Panc1 (cell line): Measurements from ENCODE around the gene OPRD1. TPM values are rescaled to one million over a fixed set of nuclear protein-coding genes. Genes with fewer than 3 reads are reported as not detected.

ENCODE experiments used
- ATAC-seq: fragments of 200-7000 bp; cut with Tn5 transposase; 2 replicates; pipeline ENCODE4 v1.9.1; 2020; ENCODE audit warnings: mild to moderate bottlenecking, moderate library complexity
- BruUV-seq: library from RNA; stranded (reverse); fragments of 400-500 nt; replicated peaks from 2 replicates; lab custom pipeline; 2021; lab: Mats Ljungman, UMichigan
- CTCF ChIA-PET: fragments of 300-600 bp; sonication (Branson Sonifier 250); formaldehyde crosslinking; loops from one replicate; lab custom pipeline; 2022; ENCODE audit warnings: antibody characterized with exemption; lab: Charles Lee
- POLR2A ChIA-PET: fragments of 300-600 bp; sonication (Branson Sonifier 250); formaldehyde crosslinking; loops from one replicate; lab custom pipeline; 2022; ENCODE audit warnings: antibody characterized with exemption; lab: Charles Lee
- DNase-seq: peaks from one replicate; pipeline ENCODE4 v3.0.0-alpha.2; 2010; ENCODE audit warnings: low read depth, low spot score
- H3K27ac ChIP-seq: 2 replicates; pipeline ENCODE4 v1.5.1; 2011; ENCODE audit warnings: mild to moderate bottlenecking, low read length, inconsistent platforms
- H3K27me3 ChIP-seq: fragments of 200-500 bp; sonication (Bioruptor generic); 2 replicates; pipeline ENCODE4 v1.6.0; 2014; ENCODE audit warnings: low read length, inconsistent platforms; ENCODE audit not compliant: control insufficient read depth, insufficient read depth
- H3K36me3 ChIP-seq: fragments of 200-500 bp; sonication (Bioruptor generic); 2 replicates; pipeline ENCODE4 v1.5.1; 2014; ENCODE audit warnings: inconsistent platforms, mild to moderate bottlenecking, low read length, moderate library complexity; ENCODE audit not compliant: control insufficient read depth, insufficient read depth
- H3K4me1 ChIP-seq: 2 replicates; pipeline ENCODE4 v1.5.1; 2011; ENCODE audit warnings: inconsistent platforms, mild to moderate bottlenecking, low read length, moderate library complexity; ENCODE audit not compliant: control insufficient read depth, insufficient read depth
- H3K4me3 ChIP-seq, 2 experiments: 2 replicates each; pipeline ENCODE4 v1.5.1; 2011 to 2012; ENCODE audit warnings: low read depth in 2 of 2, low read length in 2 of 2, mild to moderate bottlenecking in 2 of 2, inconsistent platforms in 1 of 2, moderate library complexity in 1 of 2
- H3K9me3 ChIP-seq: fragments of 200-500 bp; sonication (Bioruptor generic); 2 replicates; pipeline ENCODE4 v1.5.1; 2014; ENCODE audit warnings: low read depth, mild to moderate bottlenecking, inconsistent platforms, low read length, moderate library complexity; ENCODE audit not compliant: control insufficient read depth, insufficient read depth
- CTCF ChIP-seq: fragments of 450-650 bp; IDR thresholded peaks from 2 replicates; pipeline ENCODE4 v1.5.1; 2017; ENCODE audit warnings: mild to moderate bottlenecking
- POLR2AphosphoS5 ChIP-seq: IDR thresholded peaks from 2 replicates; pipeline ENCODE4 v1.6.1; 2012; ENCODE audit warnings: mild to moderate bottlenecking, low read depth, low read length, moderate library complexity
- REST ChIP-seq, 2 experiments: IDR thresholded peaks; 2 replicates each; pipeline ENCODE4 v1.6.1; 2011 to 2012; ENCODE audit warnings: low read depth in 2 of 2, control low read depth in 1 of 2, low read length in 1 of 2, mild to moderate bottlenecking in 1 of 2, moderate library complexity in 1 of 2; ENCODE audit not compliant: insufficient read depth in 1 of 2
- SIN3A ChIP-seq: IDR thresholded peaks from 2 replicates; pipeline ENCODE4 v1.6.1; 2012; ENCODE audit warnings: low read depth, mild to moderate bottlenecking, low read length, moderate library complexity, borderline replicate concordance; ENCODE audit not compliant: insufficient read depth
- TCF7L2 ChIP-seq: IDR thresholded peaks from 2 replicates; pipeline ENCODE4 v1.6.1; 2011; ENCODE audit warnings: mild to moderate bottlenecking, low read depth, low read length, inconsistent platforms
- in situ Hi-C: cut with HindIII; loops from 2 replicates; pipeline ENCODE4 v1.10.0; 2016; ENCODE audit warnings: low sequenced_read_pairs, low pct_unique_long_range_greater_than_20kb
- intact Hi-C: fragments of 100-400 bp; cut with micrococcal nuclease; formaldehyde crosslinking; loops from one replicate; pipeline ENCODE4 v1.10.0; 2022; ENCODE audit not compliant: unreplicated experiment
- total RNA-seq: library from RNA; stranded (reverse); gene quantifications from one replicate; pipeline ENCODE4 v1.2.1, GENCODE V29; 2021; ENCODE audit not compliant: unreplicated experiment

OPRD1 gene
- total RNA-seq, 1 experiment from 2014 or later: 5.4 TPM

GRCh38 chr1:28833381-28833780 is 21.4 kb downstream of the OPRD1 start:
- in situ Hi-C loops: no loop called here
- no peaks in the 10 kb centered on the region for H3K9me3 ChIP-seq
- H3K27ac ChIP-seq: no peak overlapping the region
- TF ChIP-seq SIN3A (no peak), TCF7L2 (no peak), POLR2AphosphoS5 (no peak), REST (IDR thresholded peaks at IDR 0.05; ENCODE audit: insufficient read depth in 1 of 2, low read depth in 2 of 2, low read length in 1 of 2) (no peak), CTCF (no peak)
- H3K36me3 ChIP-seq: no peaks in the 10 kb centered on the region
- no peaks in the 10 kb centered on the region for H3K4me1 ChIP-seq
- DNase-seq: no peak
- no peaks in the 10 kb centered on the region for H3K27me3 ChIP-seq
- no peak for ATAC-seq
- ChIA-PET CTCF (interaction anchor here (0.5 kb wide), 1 partner anchor 37 kb away, joined by 5 read pairs; no protein-coding TSS in a partner anchor), POLR2A (no interaction called here)
- H3K4me3 ChIP-seq: no peak overlapping the region
- BruUV-seq: no TSS peak
- intact Hi-C loops: no loop called here

GRCh38 chr1:28835237-28835650 is 23.3 kb downstream of the OPRD1 start:
- CTCF ChIA-PET: no interaction called here
- POLR2A ChIA-PET: no interaction called here
- BruUV-seq: no TSS peak
- Histone ChIP-seq H3K4me1 (peaks cover 5% of the 10 kb centered on the region; the same call in 1 of the 2 replicates), H3K36me3 (no peaks in the 10 kb centered on the region), H3K27me3 (no peaks in the 10 kb centered on the region), H3K9me3 (no peaks in the 10 kb centered on the region), H3K4me3 (no peak overlapping the region), H3K27ac (no peak overlapping the region)
- ATAC-seq (no peak), DNase-seq (no peak)
- TF ChIP-seq POLR2AphosphoS5 (no peak), TCF7L2 (no peak), REST (IDR thresholded peaks at IDR 0.05; ENCODE audit: insufficient read depth in 1 of 2, low read depth in 2 of 2, low read length in 1 of 2) (no peak), CTCF (no peak), SIN3A (no peak)
- intact Hi-C loops (no loop called here), in situ Hi-C loops (no loop called here)
